Activated CD4-positive, alpha-beta memory T cell treated with anti-CD3 and anti-CD28 coated beads for 36 hours (primary cell): ENCODE data around the gene SRSF3. TPM values are rescaled to one million over a fixed set of nuclear protein-coding genes. Genes with fewer than 3 reads are reported as not detected.
A peak's percentile ranks its signal among the peaks of the same experiment; 100 is the strongest.
"Not testable (repeated sequence)": the region's sequence is repeated elsewhere in the genome, so short reads cannot be mapped to it uniquely, and the experiment has no call there.

Experiments
- CTCF ChIA-PET: fragments of 350-600 bp; sonication (Branson Sonifier 250); formaldehyde crosslinking; loops from one replicate; lab custom pipeline; 2021; ENCODE audit warnings: antibody characterized with exemption, inconsistent platforms; lab: Charles Lee
- POLR2A ChIA-PET: fragments of 350-600 bp; sonication (Branson Sonifier 250); formaldehyde crosslinking; loops from one replicate; lab custom pipeline; 2021; ENCODE audit warnings: antibody characterized with exemption; lab: Charles Lee
- DNase-seq: peaks from one replicate; pipeline ENCODE4 v3.0.0-alpha.2; 2020
- H3K27ac Mint-ChIP-seq: one replicate; pipeline ENCODE4 v1.8.0; 2021; ENCODE audit warnings: mixed read lengths
- H3K27me3 Mint-ChIP-seq: one replicate; pipeline ENCODE4 v1.8.0; 2021; ENCODE audit warnings: mixed read lengths
- H3K36me3 Mint-ChIP-seq: one replicate; pipeline ENCODE4 v1.8.0; 2021; ENCODE audit warnings: mixed read lengths
- H3K4me1 Mint-ChIP-seq: one replicate; pipeline ENCODE4 v1.8.0; 2021; ENCODE audit warnings: low read depth, mixed read lengths
- H3K4me3 Mint-ChIP-seq: one replicate; pipeline ENCODE4 v1.8.0; 2021; ENCODE audit warnings: mild to moderate bottlenecking, mixed read lengths
- H3K9me3 Mint-ChIP-seq: one replicate; pipeline ENCODE4 v1.8.0; 2021; ENCODE audit warnings: mixed read lengths
- intact Hi-C: fragments of 100-400 bp; cut with micrococcal nuclease; formaldehyde crosslinking; loops from one replicate; pipeline ENCODE4 v1.15.1; 2023
- total RNA-seq, 2 experiments: library from RNA; stranded (reverse); gene quantifications; one replicate each; pipeline ENCODE4 v1.2.3, GENCODE V29; 2021

SRSF3 gene
- total RNA-seq, 2 experiments from 2014 or later, result 390 to 392 TPM

GRCh38 chr6:36580184-36580526, 14.0 kb upstream of the SRSF3 start:
- intact Hi-C loops, result no loop called here

DNA sequence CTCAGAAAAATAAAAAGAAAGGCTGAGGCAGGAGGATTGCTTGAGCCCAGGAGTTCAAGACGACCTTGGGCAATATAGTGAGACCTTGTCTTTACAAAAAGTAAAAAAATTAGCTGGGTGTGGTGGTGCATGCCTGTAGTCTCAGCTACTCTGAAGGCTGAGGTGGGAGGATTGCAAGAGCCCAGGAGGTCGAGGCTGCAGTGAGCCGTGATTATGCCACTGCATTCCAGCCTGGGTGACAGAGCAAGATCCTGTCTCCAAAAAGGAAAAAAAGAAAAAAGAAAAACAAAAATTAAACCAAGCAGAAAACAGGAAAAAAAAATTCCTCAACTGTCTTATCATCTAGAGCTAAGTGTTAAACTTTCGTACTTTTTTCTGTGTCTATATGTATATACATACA, 12.4 kb upstream of the SRSF3 start:
- no peaks in the 10 kb centered on the region for H3K9me3 Mint-ChIP-seq
- H3K27me3 Mint-ChIP-seq, result no peaks in the 10 kb centered on the region
- H3K4me3 Mint-ChIP-seq, result no peak overlapping the region
- no peak overlapping the region for H3K27ac Mint-ChIP-seq
- intact Hi-C loops, result no loop called here
- DNase-seq, result no peak
- POLR2A ChIA-PET, result interaction anchor here (0.5 kb wide), 1 partner anchor 9 kb away, joined by 3 read pairs; no protein-coding TSS in a partner anchor
- H3K36me3 Mint-ChIP-seq, result no peaks in the 10 kb centered on the region
- H3K4me1 Mint-ChIP-seq, result peaks cover 4% of the 10 kb centered on the region
- CTCF ChIA-PET, result no interaction called here

More at GRCh38 chr6:36580184-36580526, 14.0 kb upstream of the SRSF3 start:
- CTCF ChIA-PET, result interaction anchor here (1.7 kb wide), 1 partner anchor 157 kb away, joined by 9 read pairs; no protein-coding TSS in a partner anchor
- DNase-seq, result no peak
- Mint-ChIP-seq H3K4me3 (no peak overlapping the region), H3K9me3 (no peaks in the 10 kb centered on the region), H3K4me1 (peaks cover 4% of the 10 kb centered on the region), H3K27me3 (no peaks in the 10 kb centered on the region), H3K27ac (no peak overlapping the region), H3K36me3 (no peaks in the 10 kb centered on the region)
- POLR2A ChIA-PET, result no interaction called here

- Mint-ChIP-seq H3K36me3 (no peaks in the 10 kb centered on the region), H3K4me3 (no peak overlapping the region), H3K9me3 (no peaks in the 10 kb centered on the region), H3K4me1 (no peaks in the 10 kb centered on the region), H3K27me3 (no peaks in the 10 kb centered on the region), H3K27ac (no peak overlapping the region)
- no peak for DNase-seq
- POLR2A ChIA-PET, result interaction anchor here (0.5 kb wide), 1 partner anchor 111 kb away, joined by 3 read pairs; no protein-coding TSS in a partner anchor
- CTCF ChIA-PET, result no interaction called here
- intact Hi-C loops, result no loop called here
Measured at GRCh38 chr6:36586606-36587005, 7.6 kb upstream of the SRSF3 start.

- DNase-seq, CTCF ChIA-PET, H3K4me3 Mint-ChIP-seq, H3K36me3 Mint-ChIP-seq, H3K27ac Mint-ChIP-seq, H3K9me3 Mint-ChIP-seq, H3K27me3 Mint-ChIP-seq, POLR2A ChIA-PET, intact Hi-C loops, H3K4me1 Mint-ChIP-seq: not testable (repeated sequence)
Measured at GRCh38 chr6:36589025-36589400, 5.1 kb upstream of the SRSF3 start.

GRCh38 chr6:36590237-36590636, 3.9 kb upstream of the SRSF3 start:
- peaks cover 12% of the 10 kb centered on the region for H3K36me3 Mint-ChIP-seq
- H3K4me1 Mint-ChIP-seq, result peaks cover 10% of the 10 kb centered on the region
- peaks cover 2% of the 10 kb centered on the region for H3K27me3 Mint-ChIP-seq
- no peak overlapping the region for H3K27ac Mint-ChIP-seq
- no peak for DNase-seq
- no peaks in the 10 kb centered on the region for H3K9me3 Mint-ChIP-seq
- ChIA-PET POLR2A (no interaction called here), CTCF (no interaction called here)
- H3K4me3 Mint-ChIP-seq, result no peak overlapping the region
- intact Hi-C loops, result loop anchor here (10.0 kb wide), 2 partner anchors 395 to 585 kb away; partner anchors contain the start of genes MTCH1 and PIM1

DNA sequence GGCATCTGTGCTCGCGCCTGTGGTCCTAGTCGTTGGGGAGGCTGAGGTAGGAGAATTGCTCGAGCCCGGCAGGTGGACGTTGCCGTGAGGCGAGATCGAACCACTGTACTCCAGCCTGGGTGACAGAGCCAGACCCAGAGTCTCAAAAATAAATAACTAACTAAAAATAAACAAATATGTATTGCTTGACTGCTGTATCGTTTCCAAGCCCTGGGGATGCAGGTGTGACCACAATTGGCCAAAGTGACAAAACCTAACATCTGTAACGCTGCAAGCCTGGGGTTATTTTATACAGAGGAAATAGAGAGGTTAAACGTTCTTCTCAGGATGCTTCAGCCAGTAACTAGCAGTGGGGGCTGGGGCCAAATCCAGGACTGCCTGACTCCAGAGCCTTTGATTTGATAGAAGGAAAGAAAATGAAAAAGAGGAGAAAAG, 1.9 kb upstream of the SRSF3 start:
- intact Hi-C loops, result loop anchor here (10.0 kb wide), 2 partner anchors 393 to 583 kb away; partner anchors contain the start of genes MTCH1 and PIM1
- Mint-ChIP-seq H3K27me3 (peaks cover 2% of the 10 kb centered on the region), H3K36me3 (peaks cover 32% of the 10 kb centered on the region), H3K9me3 (no peaks in the 10 kb centered on the region), H3K4me3 (peak overlapping the region; percentile 47), H3K27ac (peak overlapping the region; percentile 83), H3K4me1 (peaks cover 13% of the 10 kb centered on the region)
- ChIA-PET POLR2A (interaction anchor here (0.7 kb wide), 1 partner anchor 9 kb away, joined by 4 read pairs; no protein-coding TSS in a partner anchor), CTCF (interaction anchor here (0.6 kb wide), 1 partner anchor 60 kb away, joined by 3 read pairs; no protein-coding TSS in a partner anchor)
- no peak for DNase-seq

DNA sequence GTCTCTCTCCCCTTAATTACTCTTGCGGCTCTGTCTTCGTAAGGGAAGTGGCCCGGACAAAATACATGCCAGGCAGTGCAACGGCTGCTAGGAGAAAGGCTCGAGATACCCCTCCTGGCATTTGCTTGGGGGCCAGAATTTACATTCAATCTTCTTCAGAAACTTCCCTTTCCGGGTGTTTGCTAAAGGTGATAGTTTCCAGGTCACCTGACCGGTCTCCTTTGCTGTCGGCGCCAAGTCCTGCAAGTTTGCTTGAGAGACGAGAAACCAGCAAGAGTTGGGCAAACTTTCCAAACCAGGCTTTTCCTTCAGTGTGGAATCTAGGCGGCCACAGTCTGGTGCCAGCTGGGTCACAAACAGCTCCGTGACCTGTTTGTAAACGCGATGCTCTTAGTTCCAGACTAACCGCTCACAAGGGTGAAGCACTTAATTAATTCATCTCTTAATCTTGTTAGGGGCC, 563 bp upstream of the SRSF3 start:
- POLR2A ChIA-PET, result interaction anchor here (0.7 to 8.1 kb wide), 5 partner anchors 9 to 150 kb away, joined by 3 to 73 read pairs (median 3); partner anchors contain the start of gene KCTD20
- DNase-seq, result peak; percentile 66
- Mint-ChIP-seq H3K36me3 (peaks cover 46% of the 10 kb centered on the region), H3K27ac (peak overlapping the region; percentile 99), H3K9me3 (no peaks in the 10 kb centered on the region), H3K4me1 (peaks cover 20% of the 10 kb centered on the region), H3K27me3 (peaks cover 2% of the 10 kb centered on the region), H3K4me3 (peak overlapping the region; percentile 96)
- intact Hi-C loops, result loop anchor here (1.0 to 10.0 kb wide), 7 partner anchors 46 to 581 kb away; partner anchors contain the start of genes KCTD20, MTCH1, PIM1 and PXT1
- CTCF ChIA-PET, result no interaction called here

DNA sequence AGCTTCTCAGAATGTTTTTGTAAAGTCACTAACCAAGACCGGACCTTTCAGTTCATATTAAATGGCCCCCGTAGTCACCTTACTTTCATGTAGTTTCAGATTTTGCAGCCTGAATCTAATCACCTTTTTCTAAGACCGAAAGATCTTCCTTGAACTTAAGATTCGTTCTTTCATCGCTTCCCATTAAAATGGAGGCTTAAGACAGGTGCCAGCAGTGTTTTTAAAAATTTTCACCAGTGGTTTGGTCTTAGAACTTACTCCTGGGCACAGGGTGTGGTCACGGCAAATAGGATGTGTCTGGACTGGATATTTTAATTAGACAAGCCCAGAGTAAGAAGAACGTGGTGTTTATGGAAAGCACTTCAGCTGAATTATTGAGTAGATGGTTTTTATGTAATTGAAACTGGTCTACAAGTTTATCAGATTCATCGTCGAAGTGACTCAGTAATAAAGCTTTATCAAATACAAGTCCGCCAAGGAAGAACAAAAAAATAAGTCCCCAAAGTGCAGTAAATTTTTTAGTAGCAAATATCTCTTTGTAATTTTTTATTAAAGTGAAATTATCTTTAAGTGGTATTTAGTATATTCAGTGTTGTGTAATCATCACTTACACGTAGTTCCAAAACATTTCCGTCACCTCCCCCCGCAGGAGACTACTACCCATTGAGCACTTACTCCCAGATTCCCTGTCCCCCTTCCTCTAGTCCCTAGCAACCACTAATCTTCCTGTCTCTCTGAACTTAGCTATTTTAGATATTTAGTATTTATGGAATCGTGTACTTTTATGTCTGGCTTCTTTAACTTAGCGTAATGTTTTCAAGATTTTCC, 868 bp downstream of the SRSF3 start:
- H3K36me3 Mint-ChIP-seq, result peaks cover 60% of the 10 kb centered on the region
- peak overlapping the region; percentile 96 for H3K4me3 Mint-ChIP-seq
- POLR2A ChIA-PET, result interaction anchor here (0.6 to 8.1 kb wide), 6 partner anchors 8 to 844 kb away, joined by 3 to 73 read pairs (median 6); no protein-coding TSS in a partner anchor
- CTCF ChIA-PET, result interaction anchor here (1.4 to 1.5 kb wide), 2 partner anchors 86 to 187 kb away, joined by 3 to 9 read pairs; no protein-coding TSS in a partner anchor
- intact Hi-C loops, result loop anchor here (1.0 to 10.0 kb wide), 7 partner anchors 48 to 580 kb away; partner anchors contain the start of genes KCTD20, MTCH1, PIM1 and PXT1
- H3K27me3 Mint-ChIP-seq, result peaks cover 2% of the 10 kb centered on the region
- H3K9me3 Mint-ChIP-seq, result no peaks in the 10 kb centered on the region
- peak overlapping the region; percentile 99 for H3K27ac Mint-ChIP-seq
- peaks cover 34% of the 10 kb centered on the region for H3K4me1 Mint-ChIP-seq
- peak; percentile 44 for DNase-seq

DNA sequence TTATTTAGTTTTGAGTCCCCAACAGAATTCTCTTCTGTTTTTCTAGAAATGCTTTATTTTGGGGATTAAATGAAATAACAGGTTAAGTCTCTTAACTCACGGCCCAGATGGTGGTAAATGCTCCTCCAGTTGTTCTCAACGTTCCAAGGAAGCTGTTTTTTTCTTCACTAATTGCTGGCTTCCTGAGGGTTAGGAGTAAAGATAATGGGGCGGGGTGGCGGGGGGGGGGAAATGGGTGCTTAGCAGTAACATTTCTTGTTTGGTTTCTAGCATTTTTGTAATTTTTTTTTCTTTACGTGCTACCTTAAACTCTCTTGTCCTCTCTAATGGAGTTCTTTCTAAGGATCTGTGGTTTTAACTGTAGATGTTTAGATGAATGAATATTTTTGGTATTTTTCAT, 2.2 kb downstream of the SRSF3 start:
- DNase-seq, result peak; percentile 4
- CTCF ChIA-PET, result interaction anchor here (1.5 kb wide), 1 partner anchor 85 kb away, joined by 9 read pairs; no protein-coding TSS in a partner anchor
- peak overlapping the region; percentile 99 for H3K27ac Mint-ChIP-seq
- intact Hi-C loops, result loop anchor here (10.0 kb wide), 2 partner anchors 388 to 578 kb away; partner anchors contain the start of genes MTCH1 and PIM1
- POLR2A ChIA-PET, result interaction anchor here (0.7 to 8.1 kb wide), 4 partner anchors 12 to 913 kb away, joined by 3 to 73 read pairs (median 12); no protein-coding TSS in a partner anchor
- H3K4me3 Mint-ChIP-seq, result peak overlapping the region; percentile 96
- peaks cover 2% of the 10 kb centered on the region for H3K27me3 Mint-ChIP-seq
- H3K9me3 Mint-ChIP-seq, result no peaks in the 10 kb centered on the region
- peaks cover 72% of the 10 kb centered on the region for H3K36me3 Mint-ChIP-seq
- peaks cover 43% of the 10 kb centered on the region for H3K4me1 Mint-ChIP-seq

DNA sequence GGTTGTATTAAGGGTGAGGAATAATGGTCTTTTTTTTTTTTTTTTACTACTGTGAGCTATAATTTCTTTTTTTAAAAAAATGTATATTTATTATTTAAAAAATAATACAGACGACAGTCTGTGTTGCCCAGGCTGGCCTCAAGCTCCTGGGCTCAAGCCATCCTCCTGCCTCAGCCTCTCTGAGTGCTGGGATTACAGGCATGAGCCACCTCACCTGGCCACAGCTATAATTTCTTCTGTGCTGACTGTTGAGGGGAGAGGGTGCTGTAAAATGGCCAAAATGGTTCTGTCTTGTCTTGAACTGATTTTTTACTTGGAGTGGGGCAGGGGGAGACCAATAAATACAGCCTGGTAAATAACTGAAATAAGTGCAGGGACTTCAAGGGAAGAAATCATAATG, 3.6 kb downstream of the SRSF3 start:
- Mint-ChIP-seq H3K27ac (peak overlapping the region; percentile 83), H3K36me3 (peaks cover 85% of the 10 kb centered on the region), H3K4me1 (peaks cover 50% of the 10 kb centered on the region), H3K4me3 (peak overlapping the region; percentile 96), H3K27me3 (peaks cover 2% of the 10 kb centered on the region), H3K9me3 (no peaks in the 10 kb centered on the region)
- intact Hi-C loops, result loop anchor here (10.0 kb wide), 2 partner anchors 387 to 577 kb away; partner anchors contain the start of genes MTCH1 and PIM1
- ChIA-PET POLR2A (interaction anchor here (0.6 to 8.1 kb wide), 10 partner anchors 11 to 173 kb away, joined by 3 to 73 read pairs (median 4); partner anchors contain the start of gene CDKN1A), CTCF (interaction anchor here (0.8 to 2.8 kb wide), 6 partner anchors 13 to 420 kb away, joined by 3 to 12 read pairs (median 6); no protein-coding TSS in a partner anchor)
- no peak for DNase-seq

GRCh38 chr6:36598326-36598725, 4.2 kb downstream of the SRSF3 start:
- Mint-ChIP-seq H3K9me3 (no peaks in the 10 kb centered on the region), H3K27me3 (peaks cover 2% of the 10 kb centered on the region), H3K4me3 (peak overlapping the region; percentile 96), H3K27ac (peak overlapping the region; percentile 81), H3K4me1 (peaks cover 53% of the 10 kb centered on the region), H3K36me3 (peaks cover 90% of the 10 kb centered on the region)
- ChIA-PET POLR2A (interaction anchor here (0.6 to 8.1 kb wide), 6 partner anchors 10 to 172 kb away, joined by 3 to 73 read pairs (median 4); no protein-coding TSS in a partner anchor), CTCF (interaction anchor here (0.8 to 2.8 kb wide), 5 partner anchors 13 to 175 kb away, joined by 3 to 12 read pairs (median 4); no protein-coding TSS in a partner anchor)
- intact Hi-C loops, result loop anchor here (10.0 kb wide), 2 partner anchors 386 to 576 kb away; partner anchors contain the start of genes MTCH1 and PIM1
- no peak for DNase-seq
